GM12878 (cell line): ENCODE results near the gene POLR3K.

Source experiments
- CHD2 ChIP-seq: IDR thresholded peaks from 2 replicates; pipeline ENCODE4 v1.6.1; 2011; ENCODE audit warnings: low read depth, low read length, improper control_type of control experiment, borderline replicate concordance
- CTCF ChIP-seq, 3 experiments: IDR thresholded peaks in 2 of 3; conservative IDR thresholded peaks in 1 of 3; 2 replicates each; pipeline ENCODE4 v1.5.1; 2011; ENCODE audit warnings: low read depth in 3 of 3, low read length in 3 of 3, mild to moderate bottlenecking in 3 of 3, control low read depth in 2 of 3, moderate library complexity in 2 of 3, inconsistent platforms in 1 of 3, mixed read lengths in 1 of 3; ENCODE audit not compliant: control insufficient read depth in 2 of 3, insufficient read depth in 1 of 3; ENCODE audit errors: extremely low read depth in 1 of 3
- SP1 ChIP-seq: IDR thresholded peaks from one replicate; pipeline ENCODE4 v1.6.1; 2011; ENCODE audit warnings: low read depth, low read length

- TF ChIP-seq CTCF (IDR thresholded peaks at IDR 0.05 in 2 of 3, conservative IDR thresholded peaks at IDR 0.05 in 1 of 3; ENCODE audit: control insufficient read depth in 2 of 3, extremely low read depth in 1 of 3, insufficient read depth in 1 of 3, low read depth in 3 of 3, low read length in 3 of 3) (no peak), CHD2 (no peak), SP1 (no peak)
Observed at GRCh38 chr16:37511-37910, 15.9 kb downstream of the POLR3K start.
